Smooth muscle cell (in vitro differentiated cells): ENCODE measurements around the gene PCID2. TPM values are rescaled to one million over a fixed set of nuclear protein-coding genes. Genes with fewer than 3 reads are reported as not detected.

ENCODE experiments used
- DNase-seq: peaks from one replicate; lab custom pipeline; 2025; ENCODE audit not compliant: unreplicated experiment; lab: John Stamatoyannopoulos, UW
- H2AFZ ChIP-seq: fragments of 200-600 bp; sonication (generic); 2 replicates; pipeline ENCODE4 v1.6.0; 2016; ENCODE audit warnings: antibody characterized with exemption, low read depth, mild to moderate bottlenecking
- H3F3A ChIP-seq: fragments of 200-600 bp; sonication (generic); 2 replicates; pipeline ENCODE4 v1.6.0; 2017; ENCODE audit warnings: antibody characterized with exemption, low read depth
- H3K27ac ChIP-seq: fragments of 200-600 bp; sonication (generic); 2 replicates; pipeline ENCODE4 v1.5.1; 2016; ENCODE audit warnings: low read depth, mild to moderate bottlenecking
- H3K27me3 ChIP-seq: fragments of 200-600 bp; sonication (generic); 2 replicates; pipeline ENCODE4 v1.6.1; 2016; ENCODE audit warnings: low read depth, mild to moderate bottlenecking
- H3K36me3 ChIP-seq: fragments of 200-600 bp; sonication (generic); 2 replicates; pipeline ENCODE4 v1.5.1; 2016; ENCODE audit warnings: low read depth
- H3K4me1 ChIP-seq: fragments of 200-600 bp; sonication (generic); 2 replicates; pipeline ENCODE4 v1.5.1; 2016; ENCODE audit warnings: low read depth
- H3K4me2 ChIP-seq: fragments of 200-600 bp; sonication (generic); 2 replicates; pipeline ENCODE4 v1.6.0; 2016; ENCODE audit warnings: mild to moderate bottlenecking
- H3K4me3 ChIP-seq: fragments of 200-600 bp; sonication (generic); 2 replicates; pipeline ENCODE4 v1.5.1; 2016; ENCODE audit warnings: mild to moderate bottlenecking
- H3K79me2 ChIP-seq: fragments of 200-600 bp; sonication (generic); 2 replicates; pipeline ENCODE4 v1.6.0; 2016; ENCODE audit warnings: low read depth, mild to moderate bottlenecking
- H3K9ac ChIP-seq: fragments of 200-600 bp; sonication (generic); 2 replicates; pipeline ENCODE4 v1.6.0; 2016; ENCODE audit warnings: low read depth
- H3K9me3 ChIP-seq: fragments of 200-600 bp; sonication (generic); replicated peaks from 2 replicates; pipeline ENCODE4 v1.5.1; 2016; ENCODE audit warnings: low read depth
- H4K20me1 ChIP-seq: fragments of 200-600 bp; sonication (generic); 2 replicates; pipeline ENCODE4 v1.6.0; 2016; ENCODE audit warnings: low read depth
- WGBS: methylation state at CpG from one replicate; pipeline ENCODE4 v1.1.7; 2016; ENCODE audit warnings: low lambda C conversion rate; 5-methylcytosine and 5-hydroxymethylcytosine counted together
- polyA plus RNA-seq: library from polyadenylated mRNA; unstranded; fragments of >200 nt; fragmentation: Nextera tagmentation; extraction: Ambion mirVana; gene quantifications from 2 replicates; pipeline ENCODE4 v1.2.1, GENCODE V29; 2016
- total RNA-seq: library from RNA; depleted of rRNA; stranded (reverse); fragments of >200 nt; gene quantifications from 2 replicates; pipeline ENCODE4 v1.2.3, GENCODE V29; 2014
- TF ChIP-seq, protein P1 (sequence below): fragments of 200-600 bp; sonication (generic); IDR thresholded peaks from 2 replicates; pipeline ENCODE4 v1.5.1; 2017; ENCODE audit warnings: borderline replicate concordance, mild to moderate bottlenecking, antibody characterized with exemption; ENCODE audit not compliant: insufficient read depth, poor library complexity, severe bottlenecking

Gene PCID2
- total and polyA plus RNA-seq, 2 experiments from 2014 or later: 27.1 to 32.5 TPM

DNA sequence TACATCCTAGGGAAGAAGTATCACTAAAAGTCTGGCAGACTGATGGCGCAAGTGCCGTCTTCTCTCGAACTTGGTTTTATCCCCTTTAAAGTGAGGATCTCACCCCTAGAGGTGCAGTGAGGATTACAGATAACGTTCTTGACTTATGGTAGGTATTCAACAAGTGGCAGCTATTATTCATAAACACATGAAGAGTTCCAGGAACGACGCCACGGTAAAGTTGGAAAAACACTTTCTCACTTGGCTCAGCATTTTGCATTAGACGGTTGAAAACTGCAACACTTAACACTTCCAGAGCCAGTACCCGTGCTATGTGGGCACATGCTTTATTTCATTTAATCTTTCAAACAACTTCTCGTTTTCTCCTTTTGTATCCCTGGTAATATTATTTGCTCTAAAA lies 41.3 kb downstream of the PCID2 start:
- 96% methylated on average over 10 of the region's 10 CpGs for WGBS
- Histone ChIP-seq H3K4me3 (no peak overlapping the region), H4K20me1 (no peaks in the 10 kb centered on the region), H3K9me3 (no peaks in the 10 kb centered on the region), H3K79me2 (no peaks in the 10 kb centered on the region), H3K36me3 (no peaks in the 10 kb centered on the region), H3K4me1 (no peaks in the 10 kb centered on the region), H3F3A (no peaks in the 10 kb centered on the region), H3K27ac (no peak overlapping the region), H3K4me2 (no peak overlapping the region), H3K9ac (no peak overlapping the region), H2AFZ (no peak overlapping the region), H3K27me3 (peaks cover 8% of the 10 kb centered on the region)
- TF ChIP-seq, protein P1, sequence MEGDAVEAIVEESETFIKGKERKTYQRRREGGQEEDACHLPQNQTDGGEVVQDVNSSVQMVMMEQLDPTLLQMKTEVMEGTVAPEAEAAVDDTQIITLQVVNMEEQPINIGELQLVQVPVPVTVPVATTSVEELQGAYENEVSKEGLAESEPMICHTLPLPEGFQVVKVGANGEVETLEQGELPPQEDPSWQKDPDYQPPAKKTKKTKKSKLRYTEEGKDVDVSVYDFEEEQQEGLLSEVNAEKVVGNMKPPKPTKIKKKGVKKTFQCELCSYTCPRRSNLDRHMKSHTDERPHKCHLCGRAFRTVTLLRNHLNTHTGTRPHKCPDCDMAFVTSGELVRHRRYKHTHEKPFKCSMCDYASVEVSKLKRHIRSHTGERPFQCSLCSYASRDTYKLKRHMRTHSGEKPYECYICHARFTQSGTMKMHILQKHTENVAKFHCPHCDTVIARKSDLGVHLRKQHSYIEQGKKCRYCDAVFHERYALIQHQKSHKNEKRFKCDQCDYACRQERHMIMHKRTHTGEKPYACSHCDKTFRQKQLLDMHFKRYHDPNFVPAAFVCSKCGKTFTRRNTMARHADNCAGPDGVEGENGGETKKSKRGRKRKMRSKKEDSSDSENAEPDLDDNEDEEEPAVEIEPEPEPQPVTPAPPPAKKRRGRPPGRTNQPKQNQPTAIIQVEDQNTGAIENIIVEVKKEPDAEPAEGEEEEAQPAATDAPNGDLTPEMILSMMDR: no peak
- no peak for DNase-seq

DNA sequence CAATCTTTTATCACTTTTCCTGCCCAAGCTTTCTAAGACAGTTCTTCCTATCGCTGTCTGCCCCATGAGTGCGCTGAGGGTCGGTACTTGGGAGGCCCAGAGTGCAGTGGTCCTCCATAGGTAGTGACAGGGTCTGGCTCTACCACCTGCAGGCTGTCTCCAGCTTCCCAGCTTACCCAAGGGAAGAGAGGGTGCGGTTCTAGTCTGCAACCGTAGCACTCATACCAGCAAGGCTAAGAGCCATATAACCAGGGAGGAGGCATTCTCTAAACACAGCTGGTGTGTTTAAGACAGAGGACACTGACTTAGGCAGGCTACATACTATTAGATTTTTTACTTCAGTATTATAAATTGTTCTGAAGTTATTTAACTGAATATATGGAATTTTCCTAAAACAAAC lies 41.8 kb downstream of the PCID2 start:
- Histone ChIP-seq H3F3A (no peaks in the 10 kb centered on the region), H3K9ac (no peak overlapping the region), H3K27me3 (peaks cover 8% of the 10 kb centered on the region), H3K79me2 (no peaks in the 10 kb centered on the region), H4K20me1 (no peaks in the 10 kb centered on the region), H3K4me1 (no peaks in the 10 kb centered on the region), H3K9me3 (no peaks in the 10 kb centered on the region), H3K36me3 (no peaks in the 10 kb centered on the region), H3K4me3 (no peak overlapping the region), H3K4me2 (no peak overlapping the region), H3K27ac (no peak overlapping the region), H2AFZ (no peak overlapping the region)
- TF ChIP-seq, protein P1: no peak
- no peak for DNase-seq
- 96% methylated on average over 5 of the region's 5 CpGs for WGBS

DNA sequence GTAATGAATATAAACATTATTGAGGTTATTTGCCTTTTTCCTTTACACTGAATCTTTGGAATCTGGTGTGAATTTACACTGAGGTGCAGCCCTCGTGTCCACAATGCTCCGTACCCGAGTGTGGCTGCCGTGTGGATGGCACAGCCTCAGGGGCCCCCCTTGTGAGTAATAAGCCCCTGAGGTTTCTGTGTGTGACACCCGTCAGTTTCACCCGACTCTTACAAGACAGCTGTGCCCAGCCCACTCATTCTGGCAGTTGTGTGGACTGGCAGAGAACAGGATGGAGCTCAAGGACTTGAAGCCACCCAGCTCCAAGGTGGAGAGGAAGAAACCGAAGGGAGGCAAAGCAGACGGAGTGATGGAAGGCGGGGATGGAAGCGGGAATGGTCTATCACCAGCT lies 42.2 kb downstream of the PCID2 start:
- Histone ChIP-seq H2AFZ (no peak overlapping the region), H3K36me3 (no peaks in the 10 kb centered on the region), H3F3A (no peaks in the 10 kb centered on the region), H3K79me2 (no peaks in the 10 kb centered on the region), H4K20me1 (no peaks in the 10 kb centered on the region), H3K27me3 (peaks cover 8% of the 10 kb centered on the region), H3K4me2 (no peak overlapping the region), H3K27ac (no peak overlapping the region), H3K9ac (no peak overlapping the region), H3K9me3 (no peaks in the 10 kb centered on the region), H3K4me1 (no peaks in the 10 kb centered on the region), H3K4me3 (no peak overlapping the region)
- DNase-seq: no peak
- TF ChIP-seq, protein P1: no peak
- WGBS: 94% methylated on average over 10 of the region's 10 CpGs

DNA sequence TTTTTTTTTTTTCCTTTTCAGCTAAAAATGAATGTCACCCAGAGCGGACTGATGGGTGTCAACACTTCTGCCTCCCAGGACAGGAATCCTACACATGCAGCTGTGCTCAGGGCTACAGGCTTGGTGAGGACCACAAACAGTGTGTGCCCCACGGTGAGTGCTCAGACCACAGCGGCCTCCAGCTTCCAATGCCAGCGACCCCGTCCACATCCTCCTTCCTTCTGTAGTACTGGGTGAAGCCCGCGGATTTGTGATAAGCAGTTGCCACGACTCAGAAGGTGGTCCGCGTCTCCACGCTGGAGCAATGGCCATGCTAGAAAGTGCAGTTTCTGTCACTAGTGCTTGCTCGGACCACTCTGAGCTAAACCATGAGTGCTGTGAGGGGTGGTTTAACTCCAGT lies 44.0 kb downstream of the PCID2 start:
- H3K27ac ChIP-seq: no peak overlapping the region
- WGBS: 94% methylated on average over 12 of the region's 12 CpGs

More for the DNA sequence above, 44.0 kb downstream of the PCID2 start:
- no peaks in the 10 kb centered on the region for H3F3A ChIP-seq
- TF ChIP-seq, protein P1: no peak
- DNase-seq: no peak
- no peaks in the 10 kb centered on the region for H4K20me1 ChIP-seq
- H3K27me3 ChIP-seq: peaks cover 8% of the 10 kb centered on the region
- no peaks in the 10 kb centered on the region for H3K9me3 ChIP-seq
- no peaks in the 10 kb centered on the region for H3K36me3 ChIP-seq
- H3K79me2 ChIP-seq: no peaks in the 10 kb centered on the region
- no peak overlapping the region for H3K4me3 ChIP-seq
- no peak overlapping the region for H3K9ac ChIP-seq
- H2AFZ ChIP-seq: no peak overlapping the region
- no peak overlapping the region for H3K4me2 ChIP-seq
- no peaks in the 10 kb centered on the region for H3K4me1 ChIP-seq
